ENCODE results near the gene NRTN.

Gene NRTN

DNA sequence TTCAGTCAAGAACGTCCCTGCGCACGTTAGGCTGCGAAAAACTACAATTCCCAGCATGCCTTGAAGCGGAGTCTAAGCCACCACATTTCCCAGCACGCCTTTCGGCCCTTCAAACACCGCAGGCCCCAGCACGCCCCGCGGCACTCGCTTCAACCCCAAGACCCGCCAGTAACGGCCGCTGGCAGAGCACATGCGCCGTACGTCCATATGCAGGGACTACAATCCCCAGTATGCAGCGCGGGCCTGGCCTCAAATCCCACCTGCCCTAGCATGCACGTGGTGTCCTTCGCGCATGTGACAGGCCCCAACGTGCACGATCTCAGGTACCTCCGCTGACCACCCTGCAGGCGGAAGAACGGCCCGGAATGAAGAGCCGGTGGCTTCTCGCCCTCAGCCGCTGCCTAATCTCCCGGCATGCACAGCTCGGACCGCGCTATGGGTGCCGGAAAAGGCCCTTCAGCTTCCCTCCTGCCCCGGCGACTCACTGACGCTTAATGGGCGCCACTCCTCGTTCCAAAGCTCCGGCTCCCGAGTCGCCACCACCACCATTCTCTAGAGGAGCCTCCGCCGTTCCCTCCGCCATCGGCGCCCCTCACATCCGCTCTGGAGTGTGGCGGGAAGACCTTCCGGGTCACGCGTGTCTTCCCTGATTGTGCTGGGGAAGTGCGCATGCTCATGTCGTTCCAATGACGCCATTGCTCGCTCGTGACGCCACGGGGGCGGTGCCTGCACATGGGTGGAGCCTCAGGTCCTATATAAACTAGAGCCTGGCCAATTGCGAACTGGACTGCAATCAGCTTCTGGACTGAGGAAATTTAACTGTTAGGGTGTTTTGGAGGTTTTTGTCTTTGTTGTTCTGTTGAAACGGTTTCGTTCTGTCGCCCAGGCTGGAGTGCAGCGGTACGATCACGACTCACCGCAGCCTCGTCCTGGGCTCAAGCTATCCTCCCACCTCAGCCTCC lies 14.0 kb upstream of the NRTN start, which contains the start of gene DUS3L:
Gene DUS3L (minus strand): TSS at position 605 of the 962 bp plus-strand sequence. CDS start 22 bp downstream, at position 583.
- peak; percentile 91 for DNase-seq (ENCODE audit: low read depth)

GRCh38 chr19:5792224-5792623 lies 12.6 kb upstream of the NRTN start:
- no peak for DNase-seq (ENCODE audit: low read depth)

DNA sequence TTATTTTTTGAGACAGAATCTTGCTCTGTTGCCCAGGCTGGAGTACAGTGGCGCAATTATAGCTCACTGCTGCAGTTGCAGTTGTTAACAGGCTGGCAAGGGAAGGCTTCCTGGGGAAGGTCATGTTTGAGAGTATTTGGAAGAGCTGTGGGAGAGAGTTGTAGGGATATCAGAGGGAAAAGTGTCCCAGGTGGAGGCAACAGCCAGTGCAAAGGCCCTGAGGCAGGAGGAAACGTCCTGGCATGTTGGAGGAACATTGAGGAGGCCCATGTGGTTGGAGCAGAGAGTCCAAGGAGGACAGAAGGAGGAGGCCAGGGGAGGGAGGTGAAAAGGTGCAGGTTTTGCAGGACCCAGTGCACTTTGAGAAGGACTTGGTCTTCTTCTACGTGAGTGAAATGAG lies 11.7 kb upstream of the NRTN start:
- DNase-seq (ENCODE audit: low read depth), result no peak

DNA sequence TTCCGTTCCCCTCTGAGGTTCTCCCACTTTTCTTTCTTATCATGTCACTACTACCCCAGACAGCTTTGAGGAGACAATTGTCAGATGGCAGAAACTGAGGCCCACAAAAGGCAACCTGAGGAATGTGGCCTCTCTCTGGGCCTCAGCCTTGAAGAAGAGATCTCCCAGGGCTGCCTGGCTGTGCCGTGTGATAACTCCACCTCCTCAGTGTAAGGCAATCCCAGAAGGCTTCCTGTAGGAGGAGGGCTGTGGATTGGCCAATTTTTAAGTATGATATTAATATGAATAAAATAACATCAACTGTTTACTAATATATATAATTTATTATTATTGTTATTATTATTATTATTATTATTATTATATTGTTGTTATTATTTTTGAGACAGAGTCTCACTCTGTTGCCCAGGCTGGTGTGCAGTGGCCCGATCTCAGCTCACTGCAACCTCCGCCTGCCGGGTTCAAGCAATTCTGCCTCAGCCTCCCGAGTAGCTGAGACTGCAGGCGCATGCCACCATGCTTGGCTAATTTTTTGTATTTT lies 9.4 kb upstream of the NRTN start:
- DNase-seq (ENCODE audit: low read depth), result no peak

GRCh38 chr19:5798244-5798643 lies 6.6 kb upstream of the NRTN start:
- no peak for DNase-seq (ENCODE audit: low read depth)

DNA sequence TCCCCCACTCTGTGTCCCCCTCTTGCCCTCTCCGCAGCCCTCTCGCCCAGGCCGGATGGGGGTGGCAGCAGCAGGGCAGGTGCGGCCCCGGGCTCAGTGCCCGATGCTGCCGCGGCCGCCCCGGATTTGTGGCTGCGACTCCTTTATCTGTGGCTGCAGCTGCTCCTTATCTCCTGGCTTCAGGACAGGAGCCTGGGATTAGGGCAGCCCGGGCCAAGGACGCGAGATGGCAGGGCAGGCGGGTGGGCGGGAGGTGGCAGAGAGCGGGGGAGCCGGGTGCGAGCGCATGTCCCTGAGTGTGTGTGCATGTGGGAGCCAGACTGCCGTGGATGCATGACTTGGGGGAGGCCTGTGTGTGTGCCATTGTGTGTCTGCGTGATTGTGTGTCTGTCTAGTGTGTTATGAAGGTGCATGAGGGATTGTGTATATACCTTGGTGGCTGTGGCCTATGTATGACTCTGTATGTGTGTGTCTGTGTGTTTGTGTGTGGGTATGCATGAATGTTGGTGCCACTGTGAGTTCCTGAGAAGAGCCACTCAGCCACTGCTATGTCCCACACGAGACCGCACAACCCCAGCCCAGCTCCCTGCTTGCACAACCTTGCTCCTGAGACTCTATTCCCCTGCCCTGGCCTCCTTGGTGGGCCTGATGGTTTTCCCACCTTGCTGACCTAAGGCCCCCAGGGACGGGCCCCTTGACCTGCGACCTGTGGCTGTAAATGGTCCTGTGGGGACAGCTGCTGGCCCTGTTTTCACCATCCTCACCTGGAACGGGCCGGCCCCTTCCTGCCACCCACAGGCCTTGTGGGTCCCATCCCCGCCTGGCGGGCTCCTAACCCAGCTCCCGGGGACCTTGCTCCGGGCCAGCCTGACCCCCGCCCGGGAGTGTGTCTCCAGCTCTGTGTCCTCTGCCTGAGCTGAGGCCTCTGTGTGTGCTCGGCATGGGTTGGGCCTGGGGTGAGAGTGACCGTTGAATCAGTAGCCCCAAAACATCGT lies 5.3 kb upstream of the NRTN start:
- DNase-seq (ENCODE audit: low read depth), result no peak

DNA sequence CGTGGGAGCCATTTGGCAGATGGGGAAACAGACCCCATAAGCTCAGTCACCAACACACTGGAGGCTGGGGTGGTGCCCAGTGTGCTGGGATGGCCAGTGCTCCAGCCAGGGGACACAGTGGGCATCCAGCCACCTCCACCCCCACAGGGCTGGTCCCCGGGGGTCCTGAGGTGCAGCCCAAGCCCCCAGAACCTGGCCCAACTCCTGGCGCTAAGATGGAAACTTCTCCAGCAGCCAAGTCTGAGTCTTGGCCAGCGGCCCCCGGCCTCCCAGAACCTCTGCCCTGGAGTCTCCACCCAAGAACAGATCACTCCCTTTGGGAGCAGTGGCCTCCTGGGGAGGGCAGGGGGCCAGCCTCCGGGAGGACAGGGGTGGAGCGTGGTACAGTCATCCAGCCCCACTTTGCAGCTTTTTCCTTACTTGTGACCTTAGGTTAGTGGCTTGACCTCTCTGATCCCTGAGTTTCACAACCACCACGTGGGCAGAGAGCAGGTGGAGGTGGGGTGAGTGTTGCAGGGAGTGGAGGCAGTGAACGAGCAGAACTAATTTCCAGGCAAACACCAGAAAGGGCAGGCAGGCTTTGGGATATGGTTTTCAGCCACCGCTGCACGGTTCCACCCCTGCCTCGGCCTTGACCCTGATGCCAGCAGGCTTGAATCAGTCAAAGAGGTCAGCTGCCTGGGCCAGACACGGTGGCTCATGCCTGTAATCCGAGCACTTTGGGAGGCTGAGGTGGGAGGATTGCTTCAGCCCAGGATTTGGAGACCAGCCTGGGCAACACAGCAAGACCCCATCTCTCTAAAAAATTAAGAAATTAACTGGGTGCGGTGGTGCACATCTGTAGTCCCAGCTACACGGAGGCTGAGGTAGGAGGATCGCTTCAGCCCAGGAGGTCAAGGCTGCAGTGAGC lies 4.3 kb upstream of the NRTN start:
- DNase-seq (ENCODE audit: low read depth), result no peak

GRCh38 chr19:5801796-5802619 lies 2.9 kb upstream of the NRTN start:
- DNase-seq (ENCODE audit: low read depth), result no peak

GRCh38 chr19:5803441-5803751 lies 1.5 kb upstream of the NRTN start:
- no peak for DNase-seq (ENCODE audit: low read depth)

DNA sequence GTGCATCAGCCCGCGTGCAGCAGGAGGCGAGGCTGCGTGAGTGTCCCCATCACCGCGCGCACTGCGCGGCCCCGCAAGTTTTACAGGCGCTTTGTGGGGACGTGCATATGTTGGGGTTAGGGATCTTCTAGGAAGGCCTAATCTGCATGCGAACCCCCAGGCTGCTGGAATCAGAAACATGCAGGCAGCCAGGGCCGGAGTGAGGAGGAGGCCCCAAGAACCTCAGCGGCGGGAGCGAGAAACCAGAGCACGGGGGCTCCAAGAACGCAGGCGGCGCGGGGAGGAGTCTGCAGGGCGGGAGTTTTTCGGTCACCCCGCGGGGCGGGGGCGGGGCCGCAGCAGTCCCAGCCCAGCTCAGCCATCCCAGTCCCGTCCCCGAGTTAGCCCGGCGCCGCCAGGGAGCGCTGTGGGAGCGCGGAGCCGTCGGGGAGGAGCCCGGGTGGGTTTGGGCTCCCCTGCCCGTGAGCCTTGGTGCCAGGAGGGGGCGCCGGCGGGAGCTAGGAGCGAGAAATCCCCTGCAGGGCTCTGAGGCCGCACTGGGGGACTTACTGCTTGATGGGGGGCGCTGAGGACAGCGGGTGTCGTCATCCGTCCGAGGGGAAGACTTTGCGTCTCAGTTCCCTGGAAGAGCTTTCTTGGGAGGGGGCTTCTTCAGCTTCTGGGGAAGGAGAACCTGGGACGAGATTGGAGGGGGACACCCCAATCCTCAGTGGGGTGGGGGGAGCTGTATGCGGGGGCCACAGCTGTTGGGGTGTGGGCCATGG lies 933 bp upstream of the NRTN start:
- DNase-seq (ENCODE audit: low read depth), result peak; percentile 90

DNA sequence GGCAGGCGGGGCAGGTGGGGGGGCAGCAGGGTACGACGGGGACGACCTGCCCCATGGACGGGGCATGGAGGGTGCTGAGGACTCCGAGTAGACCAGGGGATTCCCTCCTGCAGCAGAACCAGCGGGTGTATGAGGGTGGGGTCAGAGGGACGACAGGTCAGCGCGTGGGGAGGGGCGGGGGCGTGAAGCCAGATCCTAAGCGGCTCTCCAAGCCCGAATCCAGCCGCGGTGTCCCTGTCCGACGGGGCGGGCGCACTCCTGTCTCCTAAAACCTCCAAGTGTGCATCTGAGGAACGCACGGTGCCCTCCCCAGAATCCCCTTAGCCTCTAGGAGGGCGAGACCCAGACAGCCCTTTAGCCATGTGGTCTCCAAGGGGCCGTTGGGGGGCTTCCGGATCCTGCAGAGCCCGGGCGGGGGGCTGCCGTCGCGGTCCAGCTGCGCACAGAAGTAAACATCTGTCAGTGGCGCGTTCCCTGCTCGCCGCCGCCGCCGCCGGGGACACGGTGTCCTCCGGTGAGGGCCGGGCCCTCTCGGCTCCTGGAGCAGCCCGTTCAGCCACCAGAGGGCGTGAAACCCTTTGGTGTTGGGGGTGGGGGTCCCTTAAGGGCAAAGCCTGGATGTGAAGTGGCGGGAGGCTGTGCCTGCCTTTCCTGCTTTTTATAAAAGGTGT lies 730 bp downstream of the NRTN start:
- peak; percentile 47 for DNase-seq (ENCODE audit: low read depth)

DNA sequence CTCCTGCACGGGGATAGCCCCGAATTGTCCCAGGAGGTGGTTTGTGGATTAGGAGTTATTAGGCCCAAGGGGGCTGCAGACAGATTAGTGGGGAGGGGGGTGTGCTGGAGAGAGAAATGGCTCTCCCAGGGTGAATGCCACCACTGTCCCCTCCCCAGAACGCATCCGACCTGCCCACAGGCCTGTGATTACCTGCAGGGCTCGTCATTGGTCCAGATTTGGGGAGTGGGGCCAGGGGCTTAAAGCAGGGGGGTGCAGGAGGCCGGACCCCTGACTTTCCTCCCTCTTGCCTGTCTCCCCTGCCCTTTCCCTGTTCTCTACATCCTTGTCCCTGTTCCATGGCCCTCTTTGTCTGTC lies 1.2 kb downstream of the NRTN start:
- DNase-seq (ENCODE audit: low read depth), result no peak

GRCh38 chr19:5806905-5807304 lies 2.0 kb downstream of the NRTN start:
- no peak for DNase-seq (ENCODE audit: low read depth)

DNA sequence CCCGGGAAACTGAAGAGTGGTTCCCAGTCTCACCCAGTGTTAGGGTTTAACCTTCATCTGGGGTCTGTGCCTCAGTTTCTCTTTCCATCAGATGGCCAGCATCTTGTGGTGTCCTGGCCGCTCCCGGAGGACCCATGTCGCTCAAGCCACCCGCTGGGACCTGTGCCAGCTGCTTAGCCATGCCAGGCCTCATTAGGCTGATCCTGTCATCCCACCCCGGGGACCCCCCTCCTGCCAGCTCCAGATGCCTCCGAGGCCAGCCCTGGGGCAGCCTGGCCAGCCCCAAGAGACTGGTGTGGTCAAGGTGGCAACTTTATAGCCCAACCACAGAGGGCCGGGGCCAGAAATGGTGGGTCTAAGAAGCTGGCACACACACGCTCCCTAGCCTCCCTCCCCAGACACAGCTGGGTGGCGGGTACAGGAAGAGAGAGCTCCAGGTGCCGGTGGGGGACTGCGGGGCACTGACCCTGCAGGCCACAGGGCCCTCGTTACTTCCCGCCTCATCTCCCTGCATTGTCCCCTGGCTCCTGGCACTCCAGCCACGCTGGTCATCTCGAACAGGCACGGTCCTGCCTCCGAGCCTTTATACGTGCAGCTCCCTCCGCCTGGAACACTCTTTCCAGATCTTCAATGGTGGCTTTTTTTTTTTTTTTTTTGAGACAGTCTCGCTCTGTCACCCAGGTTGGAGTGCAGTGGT lies 3.4 kb downstream of the NRTN start:
- no peak for DNase-seq (ENCODE audit: low read depth)

GRCh38 chr19:5809053-5809452 lies 4.2 kb downstream of the NRTN start:
- no peak for DNase-seq (ENCODE audit: low read depth)

DNA sequence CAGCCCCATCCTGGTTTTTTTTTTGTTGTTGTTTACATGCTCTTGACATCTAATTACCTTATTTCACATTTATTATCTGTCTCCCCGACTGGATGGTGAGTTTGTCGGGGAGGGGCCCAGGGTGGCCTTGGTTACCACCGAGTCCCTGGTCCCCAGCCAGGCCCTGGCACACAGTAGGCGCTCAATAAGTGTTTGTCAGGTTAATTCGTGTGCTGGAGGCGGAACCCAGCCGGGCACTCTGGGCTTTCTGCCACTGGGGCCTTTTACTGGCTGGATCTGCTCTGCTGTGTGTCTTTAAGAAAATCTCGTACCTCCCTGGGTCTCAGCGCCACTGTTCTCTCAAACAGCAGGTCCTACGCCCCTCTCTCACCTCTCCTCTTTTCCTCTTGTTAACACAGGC lies 4.6 kb downstream of the NRTN start:
- DNase-seq (ENCODE audit: low read depth), result no peak

DNA sequence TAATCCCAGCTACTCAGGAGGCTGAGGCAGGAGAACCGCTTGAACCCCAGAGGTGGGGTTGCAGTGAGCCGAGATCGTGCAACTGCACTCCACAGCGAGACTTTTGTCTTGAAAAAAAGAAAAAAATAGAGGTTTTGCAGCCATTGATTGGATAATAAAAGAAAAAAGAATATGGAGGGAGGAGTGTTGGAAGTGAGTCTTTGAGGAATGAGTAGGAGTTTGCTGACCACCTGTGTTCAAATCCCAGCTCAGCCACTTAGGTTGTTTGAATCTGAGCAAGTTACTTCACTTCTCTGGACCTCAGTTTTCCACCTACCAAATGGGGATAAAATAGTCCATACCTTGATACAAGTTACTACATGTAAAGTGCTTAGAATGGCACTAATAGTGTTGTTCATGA lies 6.2 kb downstream of the NRTN start:
- no peak for DNase-seq (ENCODE audit: low read depth)

DNA sequence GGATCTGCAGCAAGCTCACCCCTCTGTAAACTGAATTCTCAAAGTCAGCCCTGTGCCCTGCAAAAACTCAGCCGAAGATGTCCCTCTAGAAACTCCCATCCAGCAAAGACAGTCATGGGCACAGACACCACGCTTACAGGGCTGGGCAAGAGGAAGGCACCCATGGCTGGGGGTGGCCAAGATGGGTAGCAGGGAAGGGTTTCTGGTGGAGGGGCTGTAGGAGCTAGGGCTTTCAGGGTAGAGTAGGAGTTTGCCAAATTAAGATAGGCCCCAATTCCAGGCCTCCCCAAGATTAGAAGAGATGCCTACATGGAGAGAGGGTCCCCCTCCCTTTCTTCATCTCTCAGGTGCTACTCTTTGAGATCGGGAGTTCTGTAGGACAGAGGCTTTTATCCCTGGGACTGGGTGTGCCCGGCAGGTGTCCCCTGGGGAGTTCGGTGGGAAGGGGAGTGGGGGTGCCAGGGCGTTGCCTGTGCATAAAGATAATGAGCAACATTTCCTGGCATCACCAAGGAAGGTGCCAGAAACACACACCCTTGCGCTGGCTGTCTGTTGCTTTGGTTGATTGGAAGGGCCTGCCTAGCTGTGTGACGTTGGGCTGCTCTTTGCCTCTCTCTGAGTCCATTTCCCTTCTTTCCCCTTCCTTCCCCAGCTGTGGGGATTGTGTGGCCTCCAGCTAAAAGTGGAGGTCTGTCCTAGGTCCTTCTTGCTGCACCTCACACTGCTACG lies 9.4 kb downstream of the NRTN start:
- no peak for DNase-seq (ENCODE audit: low read depth)
